ENCODE measurements around the gene CCL23.
"Not testable (repeated sequence)": the region's sequence is repeated elsewhere in the genome, so short reads cannot be mapped to it uniquely, and the experiment has no call there.

Gene CCL23, protein sequence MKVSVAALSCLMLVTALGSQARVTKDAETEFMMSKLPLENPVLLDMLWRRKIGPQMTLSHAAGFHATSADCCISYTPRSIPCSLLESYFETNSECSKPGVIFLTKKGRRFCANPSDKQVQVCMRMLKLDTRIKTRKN

DNA sequence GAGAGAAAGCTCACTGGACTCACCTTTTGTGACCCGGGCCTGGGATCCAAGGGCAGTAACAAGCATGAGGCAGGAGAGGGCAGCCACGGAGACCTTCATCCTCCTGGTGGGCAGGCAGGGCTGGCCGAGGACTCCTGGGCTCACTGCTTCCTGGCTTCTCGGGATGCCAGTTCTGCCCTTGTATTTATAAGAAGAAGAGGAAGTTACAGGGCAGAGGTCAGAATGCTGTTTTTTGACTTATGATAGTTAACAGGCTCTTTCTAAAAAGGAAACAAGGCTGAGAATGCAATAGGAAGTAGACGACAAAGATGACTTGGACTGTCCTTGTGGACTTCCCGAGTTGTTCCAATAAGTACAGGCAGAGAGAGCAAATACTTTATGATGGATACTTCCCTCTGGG, at the start of gene CCL23:
Gene CCL23, minus strand, starts transcription at position 174 of the 400 bp plus-strand sequence. Its CDS starts 75 bp downstream, at position 99.
- no peak for DNase-seq

DNA sequence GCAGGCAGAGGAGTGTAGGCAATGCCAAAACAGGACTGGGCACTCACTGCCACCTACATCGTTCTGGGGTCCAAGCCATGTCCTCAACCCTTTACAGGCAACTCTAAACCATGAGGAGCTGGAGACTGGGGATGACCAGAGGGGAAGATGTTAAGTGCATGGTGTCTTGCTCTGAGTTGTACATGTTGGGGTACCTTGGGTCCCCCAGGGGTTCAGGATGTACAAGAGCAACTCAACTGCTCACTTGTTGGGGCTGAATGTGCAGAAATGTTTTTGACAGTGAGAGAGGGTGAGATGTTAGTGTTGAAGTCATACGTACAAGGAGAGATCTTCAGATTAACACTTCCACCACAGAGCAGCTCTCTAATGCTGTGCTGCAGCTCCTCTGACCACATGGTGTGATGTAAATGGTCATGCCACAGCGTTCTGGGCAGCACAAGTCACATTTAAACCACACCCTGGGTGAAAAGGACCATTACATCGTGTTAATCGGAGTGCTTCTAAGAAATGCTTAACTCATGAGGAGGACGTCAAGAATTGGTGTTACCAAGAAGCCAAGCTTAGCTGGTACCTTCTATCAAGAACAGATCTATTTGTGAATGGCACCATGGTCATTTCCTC, 48.7 kb upstream of the CCL23 start:
- DNase-seq = no peak

DNA sequence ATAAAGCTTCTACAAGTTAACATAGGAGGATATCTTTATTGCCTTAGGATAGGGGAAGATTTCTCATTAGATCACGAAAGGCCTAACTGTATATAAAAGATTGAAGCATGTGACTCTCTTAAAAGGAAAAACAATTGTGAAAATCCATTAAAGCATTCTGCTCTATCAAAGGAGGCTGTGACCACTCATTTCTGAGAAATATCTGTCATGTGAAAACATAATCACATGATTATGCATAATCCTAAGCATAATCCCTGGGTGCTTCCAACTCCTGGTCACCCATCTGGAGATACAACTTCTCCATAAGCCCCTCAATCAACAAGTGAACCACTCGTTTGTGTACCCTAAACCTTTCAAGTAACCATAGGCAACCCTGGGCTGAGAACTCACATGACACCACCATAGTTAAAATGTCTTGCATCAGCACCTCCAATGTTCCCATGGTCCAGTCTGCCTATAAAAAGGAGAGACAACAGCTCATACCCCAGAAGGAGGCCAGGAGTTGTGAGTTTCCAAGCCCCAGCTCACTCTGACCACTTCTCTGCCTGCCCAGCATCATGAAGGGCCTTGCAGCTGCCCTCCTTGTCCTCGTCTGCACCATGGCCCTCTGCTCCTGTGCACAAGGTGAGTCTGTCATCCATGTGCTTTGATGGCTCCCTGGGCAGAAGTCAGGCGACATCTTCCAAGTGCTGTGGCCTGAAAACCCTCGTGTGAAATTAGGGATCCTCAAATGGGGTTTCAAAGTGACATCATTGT, 46.2 kb upstream of the CCL23 start, which contains the start of gene CCL18:
Gene CCL18, plus strand, starts transcription at position 487 of the 756 bp plus-strand sequence. Its CDS starts 71 bp downstream, at position 558.
- DNase-seq = no peak

DNA sequence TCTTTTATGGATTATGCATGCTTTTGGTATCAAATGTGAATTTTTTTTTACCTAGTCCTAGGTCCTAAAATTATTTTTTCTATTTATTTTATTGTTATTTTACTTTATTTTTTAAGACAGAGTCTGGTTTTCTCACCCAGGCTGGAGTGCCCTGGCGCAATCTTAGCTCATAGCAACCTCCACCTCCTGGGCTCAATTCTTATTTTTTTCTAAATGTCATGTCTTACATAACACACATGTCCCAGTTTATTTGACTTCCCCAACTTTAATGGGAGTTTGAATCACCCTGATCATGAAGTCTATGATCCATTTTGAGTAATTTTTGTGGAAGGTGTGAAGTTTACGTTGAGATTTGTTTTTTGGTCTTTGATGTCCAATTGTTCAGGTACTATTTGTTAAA, 43.0 kb upstream of the CCL23 start:
- DNase-seq = no peak

DNA sequence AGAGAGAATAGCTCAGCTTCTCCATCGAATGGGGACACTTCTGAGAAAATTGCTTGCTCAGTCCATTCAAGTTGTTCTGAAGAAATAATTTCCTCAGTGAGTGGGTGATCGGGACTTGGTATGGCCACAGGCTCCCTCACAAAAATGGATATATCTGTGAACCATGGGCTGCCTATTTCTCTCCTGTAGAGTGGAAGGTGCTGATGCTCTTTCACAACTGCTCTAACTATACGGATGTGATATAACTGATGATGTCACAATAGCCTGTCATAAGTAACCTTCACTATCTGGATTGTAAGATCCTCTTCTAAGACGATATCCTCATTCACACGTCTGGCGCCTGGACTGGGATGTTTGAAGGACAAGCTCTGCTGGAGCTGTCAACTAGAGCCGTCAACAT, 41.6 kb upstream of the CCL23 start:
- DNase-seq = no peak

DNA sequence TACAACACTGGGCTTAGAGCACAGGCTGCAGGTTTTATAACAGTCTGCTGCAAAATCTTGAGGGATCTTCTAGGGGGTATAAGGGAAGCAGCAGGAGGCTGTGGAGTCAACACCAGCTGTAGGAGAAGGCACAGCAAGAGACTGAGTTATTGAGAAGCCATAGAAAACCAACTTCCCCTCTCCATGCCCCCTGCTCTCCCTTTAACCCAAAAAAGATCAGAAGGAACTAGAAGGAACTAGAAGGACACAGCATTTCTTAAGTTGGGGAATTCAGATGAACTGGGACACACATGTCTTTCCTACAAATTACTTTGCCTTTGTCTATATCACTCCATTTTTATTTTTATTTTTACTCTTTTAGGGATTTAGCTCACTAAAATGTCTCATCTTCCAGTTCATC, 40.1 kb upstream of the CCL23 start:
- no peak for DNase-seq

DNA sequence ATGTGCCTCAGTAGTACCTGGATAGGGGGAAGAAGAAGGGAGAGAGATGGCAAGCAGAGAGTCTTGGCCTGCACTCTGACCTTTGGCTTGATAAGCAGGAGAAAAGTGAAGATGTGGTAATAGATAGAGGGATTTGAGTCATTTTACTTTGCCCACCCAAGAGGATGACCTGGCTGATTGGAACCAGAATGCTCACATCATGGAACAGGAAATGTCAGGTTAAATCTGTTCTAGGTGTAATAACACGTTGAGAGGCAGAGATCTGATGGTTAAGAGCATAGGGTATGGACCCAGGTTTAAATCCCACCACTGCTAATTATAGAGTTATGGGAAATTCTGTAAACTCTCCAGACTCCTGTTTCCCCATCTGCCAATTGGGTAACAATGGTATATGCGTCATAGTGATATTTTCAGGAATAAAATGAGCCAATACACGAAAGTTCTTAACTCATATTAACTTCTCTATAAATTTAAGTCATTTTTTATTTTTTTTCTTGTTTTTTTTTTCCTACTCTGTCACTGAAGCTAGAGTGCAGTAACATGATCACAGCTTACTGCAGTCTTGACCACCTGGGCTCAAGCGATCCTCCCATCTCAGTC, 38.2 kb upstream of the CCL23 start:
- DNase-seq = no peak

DNA sequence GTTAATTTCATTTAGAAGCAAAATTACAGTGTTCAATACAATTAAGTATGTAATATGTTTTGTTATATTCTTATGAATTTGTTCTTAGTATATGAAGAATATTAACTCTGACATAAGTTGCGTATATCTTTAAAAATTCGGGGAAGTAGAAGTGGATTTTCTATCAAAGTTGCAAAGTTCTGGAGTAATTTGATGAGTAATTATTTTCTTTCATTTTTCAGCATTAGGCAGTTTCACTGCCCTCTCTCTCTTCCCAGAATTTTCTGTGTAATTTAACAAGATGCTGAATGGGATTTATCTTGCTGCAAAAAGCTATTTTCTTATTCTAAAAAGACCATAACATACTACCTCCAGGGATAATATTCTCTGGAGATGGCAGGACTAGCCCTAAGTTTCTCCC, 37.4 kb upstream of the CCL23 start:
- no peak for DNase-seq

DNA sequence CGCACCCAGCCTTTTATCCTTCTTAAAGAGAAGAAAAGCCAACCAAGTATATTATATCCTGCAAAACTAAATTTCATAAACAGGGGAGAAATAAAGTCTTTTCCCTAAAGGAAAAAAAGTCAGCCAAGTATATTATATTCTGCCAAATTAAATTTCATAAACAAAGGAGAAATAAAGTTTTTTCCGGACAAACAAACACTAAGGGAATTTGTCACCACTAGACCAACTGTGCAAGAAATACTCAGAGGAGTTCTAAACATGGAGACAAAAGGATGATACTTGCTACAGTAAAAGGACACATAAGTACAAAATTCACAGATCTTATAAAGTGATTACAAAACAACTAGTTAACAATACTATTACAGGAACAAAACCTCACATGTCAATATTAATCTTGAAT, 31.9 kb upstream of the CCL23 start:
- no peak for DNase-seq

DNA sequence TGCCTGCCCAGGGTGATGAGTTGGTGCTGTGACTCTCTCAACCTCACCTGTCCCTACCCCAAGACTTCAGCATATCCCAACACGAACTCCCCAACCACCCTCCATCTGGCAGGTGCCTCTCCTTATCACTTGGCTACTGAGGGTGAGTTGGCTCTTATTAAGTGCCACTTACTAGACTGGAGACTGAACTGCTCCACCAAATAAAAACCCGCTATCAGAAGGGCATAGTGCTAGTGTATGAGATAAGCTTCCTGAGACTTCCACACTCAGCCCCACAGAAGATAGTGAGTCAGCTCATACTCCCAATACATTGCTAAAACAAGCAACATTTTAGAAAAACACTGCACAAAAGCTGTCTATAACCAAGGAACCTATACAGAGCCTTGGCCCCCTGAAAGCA, 30.3 kb upstream of the CCL23 start:
- no peak for DNase-seq

DNA sequence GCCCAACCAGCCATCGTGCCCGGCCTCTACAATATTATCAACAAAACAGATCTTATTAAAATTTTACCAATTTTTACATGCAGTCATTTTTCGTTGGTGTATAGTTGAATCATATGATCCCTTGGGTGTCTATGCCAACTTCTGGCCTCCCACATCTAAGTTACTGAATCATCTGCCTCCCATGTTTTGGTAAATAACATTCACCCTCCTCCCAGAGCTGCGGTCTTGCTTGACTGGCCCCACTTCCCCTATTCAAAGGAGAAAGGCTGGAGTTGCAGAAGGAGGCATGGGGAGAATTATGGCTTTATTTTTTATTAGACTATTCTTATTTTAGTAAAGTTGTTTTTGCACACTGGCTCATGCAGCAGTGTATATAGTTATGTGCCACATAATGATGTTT, 18.5 kb upstream of the CCL23 start:
- DNase-seq = no peak

DNA sequence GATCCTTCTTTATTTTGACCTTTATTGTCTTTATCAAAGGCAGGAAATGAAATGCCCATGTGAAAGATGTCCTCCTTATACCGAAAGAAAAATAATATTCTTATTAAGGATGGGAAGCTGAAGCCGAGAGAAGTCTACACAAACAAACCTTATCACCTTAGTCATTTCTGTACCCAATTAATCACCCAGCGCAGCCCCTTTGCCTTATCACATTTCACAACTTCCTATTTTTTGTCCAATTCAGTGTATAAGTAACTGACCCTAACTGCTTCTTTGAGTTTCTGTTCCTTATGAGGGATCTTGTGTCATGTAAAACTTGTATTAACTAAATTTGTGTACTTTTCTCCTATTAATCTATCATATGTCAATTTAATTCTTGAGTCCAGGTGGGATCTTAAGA, 16.4 kb upstream of the CCL23 start:
- no peak for DNase-seq

DNA sequence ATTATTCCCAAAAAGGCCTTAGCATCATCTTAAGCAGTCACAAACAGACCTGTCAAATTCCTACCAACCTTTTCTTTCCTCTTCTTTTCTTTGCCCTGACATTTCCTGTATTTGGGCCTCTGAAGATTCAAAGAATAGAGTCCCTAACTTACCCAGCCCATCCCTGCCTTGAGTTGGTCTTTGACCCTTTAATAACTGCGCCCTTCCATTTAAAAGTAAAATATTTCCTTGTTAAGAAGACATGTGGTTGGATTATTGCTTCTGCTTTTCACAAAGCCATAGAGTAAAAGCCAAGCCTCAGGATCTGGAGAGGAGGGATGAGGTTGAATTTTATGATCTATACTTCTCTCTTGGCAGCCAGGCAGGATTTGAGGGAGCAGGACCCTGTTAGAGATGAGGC, 13.2 kb upstream of the CCL23 start:
- DNase-seq = no peak

DNA sequence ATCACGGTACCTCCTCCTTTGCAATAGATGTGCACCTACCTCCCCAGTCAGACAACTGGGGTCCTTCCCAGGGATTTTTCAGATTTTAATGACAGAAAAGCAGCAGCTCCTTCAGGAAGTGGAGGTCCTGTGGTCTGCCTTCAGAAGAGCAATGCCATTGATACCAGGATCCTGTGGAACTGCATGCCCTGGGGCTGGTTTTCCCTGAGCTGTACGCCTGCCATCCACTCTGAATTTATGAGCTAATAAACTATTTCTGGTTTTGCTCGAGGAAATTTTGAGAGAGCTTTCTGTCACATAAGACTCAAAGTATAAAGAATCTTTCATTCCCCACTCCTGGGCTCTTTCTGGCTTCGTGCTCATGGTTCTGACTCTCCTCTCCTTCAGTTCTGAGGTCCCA, 10.0 kb upstream of the CCL23 start:
- DNase-seq = no peak

DNA sequence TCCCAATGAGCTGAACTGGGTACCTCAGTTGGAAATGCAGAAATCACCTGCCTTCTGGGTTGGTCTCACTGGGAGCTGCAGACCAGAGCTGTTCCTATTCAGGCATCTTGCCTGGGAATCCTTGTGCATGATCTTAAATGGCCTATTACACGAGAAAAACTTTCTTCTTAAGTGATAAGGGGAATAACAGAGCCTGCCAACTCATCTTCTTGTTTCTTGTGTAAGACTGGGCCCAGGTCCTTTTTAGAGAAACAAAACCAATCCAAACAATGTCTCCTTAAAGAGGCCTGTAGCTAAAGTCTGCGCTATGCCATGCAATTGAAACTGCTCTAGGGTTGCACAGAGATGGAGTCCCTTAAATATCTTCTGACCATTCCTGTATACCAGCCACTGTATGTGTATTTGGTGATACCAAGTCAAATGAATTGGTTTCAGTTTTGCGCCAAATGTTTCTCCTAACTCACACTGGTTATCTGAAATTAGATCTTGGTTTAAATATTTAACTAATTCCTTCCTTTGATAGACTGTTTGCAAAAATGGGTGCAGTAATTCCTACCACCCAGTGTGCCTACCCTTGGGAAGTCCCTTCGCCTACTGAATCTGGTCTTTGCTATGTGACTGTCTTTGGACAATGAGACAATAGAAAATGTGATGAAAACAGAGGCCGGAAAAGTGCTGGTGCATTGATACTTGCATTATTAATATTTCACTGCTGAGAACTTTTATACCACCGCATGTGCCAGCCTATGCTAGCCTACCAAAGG, 6.5 kb upstream of the CCL23 start:
- DNase-seq = no peak

DNA sequence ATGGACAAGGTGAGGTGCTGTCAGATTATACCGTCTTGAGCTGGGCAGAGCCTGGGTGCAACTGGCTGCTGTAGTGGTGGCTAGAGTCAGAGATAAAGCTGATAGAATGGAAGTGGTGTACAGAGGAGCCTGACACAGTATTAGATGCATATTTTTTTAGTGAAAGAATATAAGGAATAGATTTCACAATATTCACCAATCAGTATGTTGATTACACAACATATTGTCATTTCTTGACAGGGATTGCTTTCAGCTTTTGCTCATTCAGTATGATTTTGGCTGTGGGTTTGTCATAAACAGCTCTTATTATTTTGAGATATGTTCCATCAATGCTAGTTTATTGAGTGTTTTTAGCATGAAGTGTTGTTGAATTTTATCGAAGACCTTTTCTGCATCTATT, 1.7 kb upstream of the CCL23 start:
- DNase-seq = no peak

DNA sequence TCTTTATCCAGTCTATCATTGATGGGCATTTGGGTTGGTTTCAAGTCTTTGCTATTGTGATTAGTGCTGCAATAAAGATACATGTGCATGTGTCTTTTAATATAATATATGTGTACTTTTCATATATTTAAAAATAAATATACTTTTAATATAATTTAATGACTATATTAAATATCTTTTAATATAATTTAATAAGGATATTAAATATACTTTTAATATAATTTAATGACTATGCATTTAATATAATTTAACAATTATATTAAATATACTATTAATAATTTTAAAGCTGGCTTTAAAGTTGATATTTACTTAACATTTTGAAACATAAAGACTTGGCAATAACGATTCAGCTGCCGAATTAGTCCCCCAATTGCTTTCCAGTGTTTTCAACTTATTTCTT, 1.2 kb downstream of the CCL23 start:
- no peak for DNase-seq

DNA sequence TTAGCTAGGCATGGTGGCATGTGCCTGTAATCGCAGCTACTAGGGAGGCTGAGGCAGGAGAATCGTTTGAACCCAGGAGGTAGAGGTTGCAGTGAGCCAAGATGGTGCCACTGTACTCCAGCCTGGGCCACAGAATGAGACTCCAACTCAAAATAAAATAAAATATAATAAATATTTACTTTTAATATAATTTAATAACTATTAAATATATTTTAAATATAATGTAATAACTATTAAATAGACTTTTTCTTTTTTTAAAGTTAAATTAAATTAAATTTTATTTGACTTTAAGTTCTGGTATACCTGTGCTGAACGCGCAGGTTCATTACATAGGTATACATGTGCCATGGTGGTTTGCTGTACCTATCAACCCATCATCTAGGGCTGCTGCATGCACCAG, 1.9 kb downstream of the CCL23 start:
- not testable (repeated sequence) for DNase-seq

DNA sequence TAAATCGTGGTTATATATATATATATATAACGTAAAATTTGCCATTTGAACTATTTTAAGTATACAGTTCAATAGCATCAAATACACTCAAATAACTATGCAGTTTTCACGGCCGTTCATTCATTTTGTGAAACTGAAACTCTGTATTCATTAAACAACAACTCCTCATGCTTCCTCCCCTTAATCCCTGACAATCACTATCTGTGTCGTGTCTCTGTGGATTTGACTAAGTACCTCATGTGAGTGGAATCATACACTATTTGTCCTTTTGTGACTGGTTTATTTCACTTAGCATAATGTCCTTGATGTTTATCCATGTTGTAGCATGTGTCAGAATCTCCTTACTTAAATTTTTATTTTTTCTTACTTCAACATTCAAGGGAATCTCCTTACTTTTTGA, 2.8 kb downstream of the CCL23 start:
- DNase-seq = no peak

DNA sequence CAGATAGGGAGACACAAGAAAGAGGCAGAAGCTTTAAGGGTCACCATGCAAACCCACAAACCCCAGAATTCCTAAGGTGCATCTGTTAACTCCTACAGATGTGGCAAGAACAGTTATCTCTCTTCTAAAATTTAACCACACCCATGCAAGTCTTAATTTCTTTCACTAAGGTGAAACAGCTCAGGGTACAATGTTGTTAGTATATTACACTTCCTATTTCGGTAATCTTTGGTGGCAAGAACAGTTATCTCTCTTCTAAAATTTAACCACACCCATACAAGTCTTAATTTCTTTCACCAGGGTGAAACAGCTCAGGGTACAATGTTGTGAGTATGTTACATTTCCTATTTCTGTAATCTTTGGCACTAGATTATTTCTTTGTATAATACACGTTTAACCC, 6.6 kb downstream of the CCL23 start:
- DNase-seq = no peak

DNA sequence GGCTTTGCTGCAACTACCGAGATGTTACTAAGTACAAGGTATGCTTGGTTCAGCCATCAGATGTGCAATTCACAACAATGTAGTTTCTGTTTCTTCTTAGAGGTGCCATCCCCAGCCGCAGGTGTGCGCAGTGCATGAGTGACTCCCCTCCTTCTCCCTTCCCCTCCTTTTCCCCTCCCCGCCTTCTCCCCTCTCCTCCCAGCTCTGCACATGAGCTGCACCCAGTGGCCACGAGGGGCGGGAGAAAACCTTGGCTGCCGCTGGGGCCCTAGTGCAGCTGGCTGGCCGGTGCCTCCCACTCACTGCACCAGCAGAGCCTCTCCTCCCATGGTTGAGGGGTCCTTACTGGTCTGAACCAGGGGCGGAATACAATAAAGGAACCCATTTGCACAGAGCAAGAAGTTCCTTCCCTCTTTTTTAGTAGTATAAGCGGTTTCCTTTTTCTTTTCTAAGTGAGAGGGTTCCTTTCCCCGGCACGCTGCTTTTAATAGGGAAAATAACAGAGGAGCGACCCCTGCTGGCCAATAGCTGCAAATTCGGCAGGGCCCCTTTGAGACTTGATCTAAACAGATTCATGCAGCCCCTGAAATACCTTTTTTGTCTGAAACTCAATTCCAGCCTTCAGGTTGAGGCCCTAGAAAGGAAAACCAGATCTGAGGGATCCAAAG, 8.6 kb downstream of the CCL23 start:
- DNase-seq = no peak

DNA sequence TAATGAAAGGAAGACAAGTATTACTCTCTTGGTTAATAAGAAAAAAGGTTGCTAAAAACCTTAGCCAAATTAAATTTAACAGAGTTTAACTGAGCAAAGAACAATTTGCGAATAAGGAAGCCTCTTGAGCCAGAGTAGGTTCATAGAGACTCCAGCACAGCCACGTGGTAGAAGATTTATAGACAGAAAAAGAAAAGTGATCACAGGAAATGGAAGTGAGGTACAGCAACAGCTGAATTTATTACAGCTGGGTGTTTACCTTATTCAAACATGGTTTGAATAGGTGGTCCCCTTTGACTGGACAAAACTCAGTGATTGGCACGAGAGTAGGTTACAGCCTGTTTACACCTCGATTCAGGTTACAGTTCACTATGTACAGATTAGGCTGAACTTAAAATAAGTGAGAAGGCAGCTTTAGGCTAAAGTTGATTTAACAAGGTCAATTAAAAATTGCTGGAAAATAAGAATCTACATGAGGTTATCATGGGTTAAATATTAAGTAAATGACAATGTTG, 13.1 kb downstream of the CCL23 start:
- DNase-seq = no peak

DNA sequence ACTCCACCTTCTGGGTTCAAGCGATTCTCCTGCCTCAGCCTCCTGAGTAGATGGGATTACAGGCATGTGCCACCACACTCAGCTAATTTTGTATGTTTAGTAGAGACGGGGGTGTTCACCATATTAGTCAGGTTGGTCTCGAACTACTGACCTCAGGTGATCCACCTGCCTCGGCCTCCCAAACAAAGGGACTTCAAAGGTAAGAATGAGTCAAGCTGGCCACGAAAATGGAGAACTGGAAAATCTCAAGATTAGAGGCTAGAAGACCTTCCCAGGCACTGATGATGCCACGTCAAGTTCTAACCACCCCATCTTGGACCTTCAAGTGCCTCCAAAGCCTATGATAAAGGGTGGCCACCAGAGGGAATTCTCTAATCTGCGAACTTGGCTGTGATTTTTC, 15.1 kb downstream of the CCL23 start:
- no peak for DNase-seq
